Measurements from ENCODE around the gene NRARP.
"Not testable (repeated sequence)": the region's sequence is repeated elsewhere in the genome, so short reads cannot be mapped to it uniquely, and the experiment has no call there.

The NRARP gene

GRCh38 chr9:137275588-137276472 is 26.2 kb downstream of the NRARP start:
- no peak for DNase-seq

- no peak for DNase-seq
Measured at GRCh38 chr9:137275203-137275587, 26.9 kb downstream of the NRARP start.

GRCh38 chr9:137273611-137274320 is 28.3 kb downstream of the NRARP start:
- no peak for DNase-seq

- DNase-seq: no peak
Measured at GRCh38 chr9:137273095-137273490, 29.0 kb downstream of the NRARP start.

- no peak for DNase-seq
Measured at GRCh38 chr9:137272241-137273094, 29.6 kb downstream of the NRARP start.

- no peak for DNase-seq
Measured at GRCh38 chr9:137271696-137272076, 30.4 kb downstream of the NRARP start.

- DNase-seq: no peak
Measured at GRCh38 chr9:137270929-137271695, 31.0 kb downstream of the NRARP start.

GRCh38 chr9:137269231-137269772 is 32.8 kb downstream of the NRARP start:
- no peak for DNase-seq

- DNase-seq: no peak
Measured at GRCh38 chr9:137268538-137269201, 33.4 kb downstream of the NRARP start.

GRCh38 chr9:137267933-137268355 is 34.1 kb downstream of the NRARP start:
- DNase-seq: no peak

- DNase-seq: no peak
Measured at GRCh38 chr9:137266585-137267453, 35.3 kb downstream of the NRARP start.

- no peak for DNase-seq
Measured at GRCh38 chr9:137266162-137266527, 35.9 kb downstream of the NRARP start.

- no peak for DNase-seq
Measured at GRCh38 chr9:137265496-137266161, 36.4 kb downstream of the NRARP start.

- no peak for DNase-seq
Measured at GRCh38 chr9:137264067-137264466, 38.0 kb downstream of the NRARP start.

GRCh38 chr9:137263506-137263905 is 38.6 kb downstream of the NRARP start:
- no peak for DNase-seq

- no peak for DNase-seq
Measured at GRCh38 chr9:137262909-137263285, 39.2 kb downstream of the NRARP start.

- not testable (repeated sequence) for DNase-seq
Measured at GRCh38 chr9:137262173-137262908, 39.7 kb downstream of the NRARP start.

- no peak for DNase-seq
Measured at GRCh38 chr9:137256856-137257255, 45.2 kb downstream of the NRARP start.

- DNase-seq: no peak
Measured at GRCh38 chr9:137256362-137256761, 45.7 kb downstream of the NRARP start.
